Activated CD8-positive, alpha-beta memory T cell treated with anti-CD3 and anti-CD28 coated beads for 48 hours (primary cell): Measurements from ENCODE around the gene PCDHB12.

Source experiments
- DNase-seq, 3 experiments: peaks; one replicate each; pipeline ENCODE4 v3.0.0-alpha.2; 2020; ENCODE audit warnings: low read depth in 2 of 3, low spot score in 2 of 3

Gene PCDHB12

GRCh38 chr5:141260458-141261237 lies 52.1 kb downstream of the PCDHB12 start:
- no peak for DNase-seq

- DNase-seq, result no peak
Observed at GRCh38 chr5:141261238-141261546, 52.7 kb downstream of the PCDHB12 start.
